Ammon's horn (tissue), 1 donor: ENCODE data around the gene DUOX1.

Experiments used
- DNase-seq: peaks from one replicate; pipeline ENCODE4 v3.0.0-alpha.2; 2016; ENCODE audit warnings: low spot score

DUOX1 gene

GRCh38 chr15:45143946-45144345 is 14.2 kb downstream of the DUOX1 start:
- DNase-seq, result no peak

- no peak for DNase-seq
These were observed 15.0 kb downstream of the DUOX1 start for GRCh38 chr15:45144775-45145174.

GRCh38 chr15:45146405-45146804 is 16.6 kb downstream of the DUOX1 start:
- DNase-seq, result no peak

- DNase-seq, result no peak
These were observed 17.8 kb downstream of the DUOX1 start for GRCh38 chr15:45147606-45148005.

GRCh38 chr15:45148076-45149059 is 18.6 kb downstream of the DUOX1 start:
- no peak for DNase-seq

DNA sequence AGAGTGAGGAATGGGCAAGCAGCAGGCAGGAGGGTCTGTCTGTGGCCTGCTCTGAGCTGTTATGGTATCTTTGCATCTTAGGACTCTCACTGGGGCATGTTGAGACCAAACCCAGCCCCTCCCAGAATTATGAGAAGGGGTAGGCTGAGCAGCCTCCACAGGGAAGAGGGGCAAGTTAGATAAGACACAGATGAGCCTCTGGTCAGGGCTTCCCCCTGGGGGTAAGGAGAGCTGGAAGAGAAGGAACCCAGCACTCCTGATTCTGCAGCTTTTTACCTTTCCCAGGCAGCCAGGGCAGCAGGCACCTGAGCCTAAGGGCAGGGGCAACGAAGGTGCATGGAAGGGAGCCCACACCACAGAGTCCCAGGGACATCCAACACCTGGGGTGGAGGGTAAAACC is 19.3 kb downstream of the DUOX1 start:
- DNase-seq, result no peak

GRCh38 chr15:45150481-45150880 is 20.7 kb downstream of the DUOX1 start:
- no peak for DNase-seq

GRCh38 chr15:45150997-45151396 is 21.2 kb downstream of the DUOX1 start:
- no peak for DNase-seq

GRCh38 chr15:45151998-45152828 is 22.4 kb downstream of the DUOX1 start:
- no peak for DNase-seq

DNA sequence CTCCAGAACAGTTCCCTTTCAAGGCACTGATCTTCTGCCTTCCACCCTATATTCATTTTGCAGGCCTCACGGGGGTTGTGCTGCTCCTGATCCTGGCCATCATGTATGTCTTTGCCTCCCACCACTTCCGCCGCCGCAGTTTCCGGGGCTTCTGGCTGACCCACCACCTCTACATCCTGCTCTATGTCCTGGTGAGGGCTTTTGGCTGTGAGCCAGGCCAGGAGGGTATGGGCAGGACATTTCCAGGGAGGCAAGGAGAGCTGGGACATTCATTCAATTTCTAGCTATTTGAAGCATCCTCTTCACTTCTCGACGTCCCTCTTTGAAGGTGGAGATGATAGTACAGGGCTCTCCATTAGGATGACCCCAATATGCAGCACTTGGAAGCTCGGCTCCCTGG is 25.9 kb downstream of the DUOX1 start:
- DNase-seq, result no peak

GRCh38 chr15:45156744-45157455 is 27.1 kb downstream of the DUOX1 start:
- DNase-seq, result no peak

DNA sequence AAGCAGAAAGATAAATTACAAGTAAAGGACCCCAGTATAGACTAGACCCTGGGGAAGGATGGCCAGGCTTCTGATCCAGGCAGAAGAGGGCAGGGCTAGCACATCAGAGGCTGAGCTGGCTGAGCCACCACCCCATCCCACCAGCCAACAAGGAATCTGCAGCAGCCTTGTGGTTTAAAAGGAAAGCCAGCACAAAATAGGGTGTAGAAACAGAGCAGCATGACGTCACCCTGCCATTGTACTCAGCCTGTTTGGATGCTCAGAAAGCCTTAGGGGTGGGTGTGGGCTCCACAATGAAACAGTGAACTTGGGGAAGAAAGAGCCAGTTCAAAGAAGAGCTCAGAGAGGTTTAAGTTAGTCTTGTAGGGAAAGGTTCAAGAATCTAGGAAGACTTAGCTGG is 28.2 kb downstream of the DUOX1 start:
- peak; percentile 92 for DNase-seq

DNA sequence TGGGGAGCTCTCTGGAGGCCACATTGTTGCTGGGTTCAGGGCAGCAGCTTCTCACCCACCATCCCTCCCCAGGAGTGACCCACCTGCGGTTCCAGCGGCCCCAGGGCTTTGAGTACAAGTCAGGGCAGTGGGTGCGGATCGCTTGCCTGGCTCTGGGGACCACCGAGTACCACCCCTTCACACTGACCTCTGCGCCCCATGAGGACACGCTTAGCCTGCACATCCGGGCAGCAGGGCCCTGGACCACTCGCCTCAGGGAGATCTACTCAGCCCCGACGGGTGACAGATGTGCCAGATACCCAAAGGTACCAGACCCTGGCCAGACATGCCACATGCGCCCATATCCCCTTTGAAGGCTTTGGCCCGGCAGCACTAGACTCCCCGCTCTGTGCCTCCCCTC is 31.9 kb downstream of the DUOX1 start:
- DNase-seq, result no peak

GRCh38 chr15:45162771-45163507 is 33.1 kb downstream of the DUOX1 start:
- peak; percentile 91 for DNase-seq

DNA sequence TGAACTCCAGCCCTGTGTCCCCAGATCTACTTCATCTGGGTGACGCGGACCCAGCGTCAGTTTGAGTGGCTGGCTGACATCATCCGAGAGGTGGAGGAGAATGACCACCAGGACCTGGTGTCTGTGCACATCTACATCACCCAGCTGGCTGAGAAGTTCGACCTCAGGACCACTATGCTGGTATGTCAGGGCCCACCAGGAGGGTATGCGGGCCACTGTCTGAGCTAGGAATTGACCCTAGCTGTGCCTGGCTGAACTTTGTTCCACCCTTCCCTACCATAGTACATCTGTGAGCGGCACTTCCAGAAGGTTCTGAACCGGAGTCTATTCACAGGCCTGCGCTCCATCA is 33.7 kb downstream of the DUOX1 start:
- DNase-seq, result no peak

GRCh38 chr15:45164914-45165313 is 35.1 kb downstream of the DUOX1 start:
- no peak for DNase-seq

DNA sequence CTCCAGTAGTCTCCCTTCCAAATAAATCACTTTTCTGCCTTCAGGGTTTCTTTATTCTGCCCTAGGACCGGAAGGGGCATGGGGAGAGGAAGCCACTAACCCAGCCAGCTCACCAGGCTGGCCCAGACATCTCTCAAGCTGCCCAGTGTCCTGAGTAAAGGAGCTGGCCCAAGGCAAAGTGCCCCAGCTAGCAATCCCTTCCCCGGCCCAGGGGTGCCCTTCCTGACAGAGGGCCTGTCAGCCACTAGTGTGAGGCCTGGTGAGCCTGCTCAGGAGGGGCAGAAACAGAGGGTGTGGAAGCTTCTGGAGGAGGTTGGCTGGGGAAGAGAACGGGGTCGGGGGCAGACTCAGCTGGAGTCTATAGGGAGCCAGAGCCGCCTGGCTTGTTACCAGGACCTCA is 35.7 kb downstream of the DUOX1 start:
- DNase-seq, result no peak

DNA sequence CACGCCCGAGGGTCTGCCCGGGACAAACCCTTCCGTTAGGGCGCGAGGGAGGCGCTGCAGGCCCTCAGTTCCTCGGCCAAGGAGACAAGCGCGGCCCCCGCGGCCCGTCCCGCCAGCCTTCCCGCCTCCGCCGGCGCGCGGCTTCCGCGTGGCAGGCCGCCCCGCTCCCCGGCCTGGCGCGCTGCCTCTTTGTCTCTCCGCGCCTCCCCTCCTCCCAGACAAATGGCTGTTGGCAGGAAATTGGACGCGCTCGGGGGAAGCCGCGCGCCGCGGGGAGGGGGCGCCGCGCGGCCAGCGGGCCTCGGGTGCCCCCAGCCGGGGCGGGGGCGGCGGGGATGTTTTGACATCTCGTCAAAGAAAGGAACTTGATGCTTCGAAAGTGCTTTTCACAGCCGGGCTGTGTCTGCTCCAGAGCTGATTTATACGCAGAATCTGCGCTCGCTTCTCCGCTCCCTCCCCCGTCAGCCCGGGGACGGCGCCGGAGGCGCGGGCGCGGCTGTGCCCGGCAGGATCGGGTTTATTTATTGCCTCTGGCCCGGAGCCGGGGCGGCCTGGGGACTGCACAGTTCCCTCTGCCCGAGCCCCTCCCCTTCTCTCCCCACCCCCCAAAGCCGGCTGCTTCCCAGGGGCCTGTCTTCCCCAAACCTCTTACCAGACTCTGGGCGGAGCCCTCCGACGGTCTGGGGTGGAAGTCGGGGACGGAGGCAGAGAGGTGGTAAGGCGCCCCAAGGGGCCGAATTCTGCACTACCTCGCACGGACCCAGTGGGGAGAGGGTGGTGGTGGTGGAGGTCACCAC is 37.2 kb downstream of the DUOX1 start:
- DNase-seq, result peak; percentile 85

GRCh38 chr15:45167631-45168205 is 37.9 kb downstream of the DUOX1 start:
- DNase-seq, result no peak

DNA sequence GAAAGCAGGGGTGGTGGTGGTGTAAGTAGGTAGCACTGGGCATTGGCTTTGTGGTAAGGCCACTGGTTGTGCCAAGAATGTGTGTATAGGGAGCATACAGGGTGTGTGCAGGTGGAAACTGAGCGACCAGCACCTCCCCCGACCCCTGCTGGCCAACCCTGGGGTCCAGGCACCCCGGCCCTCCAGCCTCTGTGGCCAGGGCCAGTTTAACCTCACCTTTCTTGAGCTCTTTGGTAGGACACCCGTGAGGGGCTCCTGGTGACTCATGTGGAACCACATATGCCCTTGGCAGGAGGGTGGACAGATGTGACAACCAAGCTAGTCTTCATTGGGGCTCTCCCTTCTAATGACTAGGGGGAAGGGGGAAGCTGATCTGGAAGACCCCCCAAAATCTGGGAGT is 38.5 kb downstream of the DUOX1 start:
- DNase-seq, result no peak
